HG02763 (cell line): Measurements from ENCODE around the gene GTF3C5.
"Not testable (repeated sequence)": the region's sequence is repeated elsewhere in the genome, so short reads cannot be mapped to it uniquely, and the experiment has no call there.

Source experiments
- ATAC-seq: cut with Tn5 transposase; IDR thresholded peaks from one replicate; pipeline ENCODE4 v1.9.1; 2021; ENCODE audit warnings: mild to moderate bottlenecking, moderate library complexity; ENCODE audit not compliant: unreplicated experiment

GTF3C5 gene, protein sequence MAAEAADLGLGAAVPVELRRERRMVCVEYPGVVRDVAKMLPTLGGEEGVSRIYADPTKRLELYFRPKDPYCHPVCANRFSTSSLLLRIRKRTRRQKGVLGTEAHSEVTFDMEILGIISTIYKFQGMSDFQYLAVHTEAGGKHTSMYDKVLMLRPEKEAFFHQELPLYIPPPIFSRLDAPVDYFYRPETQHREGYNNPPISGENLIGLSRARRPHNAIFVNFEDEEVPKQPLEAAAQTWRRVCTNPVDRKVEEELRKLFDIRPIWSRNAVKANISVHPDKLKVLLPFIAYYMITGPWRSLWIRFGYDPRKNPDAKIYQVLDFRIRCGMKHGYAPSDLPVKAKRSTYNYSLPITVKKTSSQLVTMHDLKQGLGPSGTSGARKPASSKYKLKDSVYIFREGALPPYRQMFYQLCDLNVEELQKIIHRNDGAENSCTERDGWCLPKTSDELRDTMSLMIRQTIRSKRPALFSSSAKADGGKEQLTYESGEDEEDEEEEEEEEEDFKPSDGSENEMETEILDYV

DNA sequence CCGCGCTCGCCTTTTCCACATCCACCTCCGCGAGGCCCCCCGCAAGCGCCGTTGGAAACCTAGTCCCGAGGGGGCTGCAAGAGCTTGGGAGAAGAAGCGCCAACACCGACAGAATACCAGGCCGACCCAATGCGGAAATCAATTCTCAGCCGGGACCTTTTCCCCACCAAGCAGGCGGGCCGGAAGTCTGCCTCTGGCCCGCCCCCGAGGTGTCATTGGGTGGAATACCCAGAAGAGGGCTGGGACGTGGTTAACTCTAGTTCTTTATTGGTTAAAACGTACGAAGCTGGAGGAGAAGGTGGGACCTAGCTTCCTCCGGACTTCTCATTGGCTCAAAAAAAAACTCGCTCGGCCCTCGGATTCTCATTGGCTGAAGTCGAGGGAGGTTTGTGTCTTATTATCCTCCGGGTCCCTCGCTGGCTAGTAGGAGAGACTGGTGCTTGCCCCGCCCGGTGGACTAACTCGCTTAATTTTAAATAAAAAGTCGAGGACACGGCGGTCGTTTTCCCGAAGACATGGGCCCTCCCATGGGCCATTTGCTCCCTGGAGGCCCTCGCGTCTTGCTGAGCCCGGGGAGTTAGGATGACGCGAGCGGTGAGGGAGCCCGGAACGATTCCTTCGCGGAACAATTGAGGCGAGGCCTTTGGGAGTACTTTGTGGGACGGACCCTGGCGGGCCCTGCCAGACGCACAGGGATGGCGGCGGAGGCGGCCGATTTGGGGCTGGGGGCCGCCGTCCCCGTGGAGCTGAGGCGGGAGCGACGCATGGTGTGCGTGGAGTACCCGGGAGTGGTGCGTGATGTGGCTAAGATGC lies at the start of gene GTF3C5:
Gene GTF3C5, plus strand, starts transcription at position 681 of the 813 bp plus-strand sequence. Its CDS starts 15 bp downstream, at position 696.
- peak; percentile 96 for ATAC-seq

- ATAC-seq: no peak
These were observed 48.3 kb upstream of the GTF3C5 start for GRCh38 chr9:132982458-132982857.

- no peak for ATAC-seq
These were observed 47.2 kb upstream of the GTF3C5 start for GRCh38 chr9:132983491-132984201.

- no peak for ATAC-seq
These were observed 46.4 kb upstream of the GTF3C5 start for GRCh38 chr9:132984202-132985070.

DNA sequence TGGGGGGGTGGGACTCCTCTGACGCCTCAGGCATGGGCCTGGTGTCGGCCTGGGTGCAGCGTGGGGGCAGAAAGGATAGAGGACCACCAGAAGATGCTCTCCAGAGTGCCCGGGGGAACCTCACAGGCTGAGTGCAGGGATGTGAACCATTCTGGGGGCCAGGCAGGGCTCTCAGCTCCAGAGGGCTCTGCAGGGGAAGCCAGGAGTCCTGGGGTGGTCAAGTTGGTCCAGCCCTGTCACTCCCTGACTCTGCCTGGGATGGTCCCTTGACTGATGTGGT lies 45.8 kb upstream of the GTF3C5 start:
- ATAC-seq: no peak

DNA sequence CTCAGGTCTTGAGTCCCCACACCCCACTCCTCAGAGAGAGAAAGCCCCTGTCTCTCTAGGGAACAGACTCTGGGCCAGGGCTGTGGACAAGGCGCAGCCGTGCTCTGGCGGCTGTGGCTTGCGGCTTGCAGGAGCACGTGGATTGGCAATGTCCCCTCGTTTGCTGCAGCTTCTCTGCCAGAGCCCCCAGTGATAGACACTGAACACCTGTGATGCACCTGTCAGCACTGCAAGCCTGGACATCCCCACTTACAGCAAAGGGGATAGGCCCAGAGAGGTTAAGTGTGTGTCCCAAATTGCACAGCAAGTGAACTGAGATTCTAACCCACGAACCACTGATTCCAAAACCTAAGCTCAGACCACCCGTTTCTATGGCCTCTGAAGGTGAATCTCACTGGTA lies 45.3 kb upstream of the GTF3C5 start:
- ATAC-seq: no peak

DNA sequence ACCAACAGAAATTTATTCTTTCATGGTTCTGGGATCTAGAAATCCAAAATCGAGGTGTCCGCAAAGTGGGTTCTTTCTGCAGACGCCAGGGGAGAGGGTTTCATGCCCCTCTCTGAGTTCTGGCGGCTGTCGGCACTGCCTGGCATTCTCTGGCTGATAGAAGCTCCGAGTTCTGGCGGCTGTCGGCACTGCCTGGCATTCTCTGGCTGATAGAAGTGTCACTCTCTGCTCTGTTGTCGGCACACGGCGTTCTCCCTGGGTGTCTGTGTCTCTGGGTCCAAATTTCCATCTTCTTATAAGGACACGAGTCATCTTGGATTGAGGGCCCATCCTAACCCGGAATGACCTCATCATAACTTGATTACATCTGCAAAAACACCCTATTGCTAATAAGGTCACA lies 44.7 kb upstream of the GTF3C5 start:
- ATAC-seq: no peak

DNA sequence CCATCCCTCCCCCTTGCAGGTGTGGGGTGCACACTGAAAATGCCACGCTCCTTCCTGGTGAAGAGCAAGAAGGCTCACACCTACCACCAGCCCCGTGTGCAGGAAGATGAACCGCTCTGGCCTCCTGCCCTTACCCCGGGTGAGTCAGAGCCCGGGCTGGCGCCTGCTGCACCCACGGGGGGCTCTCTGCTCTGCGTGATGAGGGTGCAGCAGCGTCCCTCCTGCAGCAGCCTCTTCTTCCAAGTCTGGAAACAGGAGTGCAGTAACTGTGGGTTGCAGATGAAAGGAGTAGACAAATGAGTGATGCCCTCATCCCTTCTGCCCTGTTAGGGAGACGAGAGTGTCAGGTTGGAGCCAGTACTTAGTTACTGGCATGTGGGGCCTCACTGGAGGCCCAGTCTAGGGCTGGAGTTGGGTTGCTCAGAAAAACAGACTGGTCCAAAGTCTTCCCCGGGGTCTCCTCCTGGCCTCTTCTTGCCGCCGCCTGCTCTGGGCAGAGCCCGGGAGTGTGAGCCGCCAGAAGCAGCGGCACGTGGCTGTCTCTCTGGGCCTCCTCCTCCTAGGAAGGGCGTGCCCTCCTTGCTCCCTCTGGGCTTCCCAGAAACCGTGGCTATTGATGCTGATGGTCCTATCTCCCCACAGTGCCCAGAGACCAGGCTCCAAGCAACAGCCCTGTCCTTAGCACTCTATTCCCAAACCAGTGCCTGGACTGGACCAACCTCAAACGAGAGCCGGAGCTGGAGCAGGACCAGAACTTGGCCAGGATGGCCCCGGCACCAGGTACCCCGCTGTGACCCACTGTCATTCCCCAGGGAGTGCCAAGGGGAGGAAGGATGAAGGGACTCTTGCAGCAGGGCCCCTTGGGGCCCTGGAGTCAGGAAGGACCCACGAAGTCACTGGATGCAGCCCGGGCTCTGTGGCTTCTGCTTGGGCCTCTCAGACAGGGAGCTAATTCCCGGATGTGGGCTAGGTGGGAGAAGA lies 43.9 kb upstream of the GTF3C5 start:
- ATAC-seq: no peak

DNA sequence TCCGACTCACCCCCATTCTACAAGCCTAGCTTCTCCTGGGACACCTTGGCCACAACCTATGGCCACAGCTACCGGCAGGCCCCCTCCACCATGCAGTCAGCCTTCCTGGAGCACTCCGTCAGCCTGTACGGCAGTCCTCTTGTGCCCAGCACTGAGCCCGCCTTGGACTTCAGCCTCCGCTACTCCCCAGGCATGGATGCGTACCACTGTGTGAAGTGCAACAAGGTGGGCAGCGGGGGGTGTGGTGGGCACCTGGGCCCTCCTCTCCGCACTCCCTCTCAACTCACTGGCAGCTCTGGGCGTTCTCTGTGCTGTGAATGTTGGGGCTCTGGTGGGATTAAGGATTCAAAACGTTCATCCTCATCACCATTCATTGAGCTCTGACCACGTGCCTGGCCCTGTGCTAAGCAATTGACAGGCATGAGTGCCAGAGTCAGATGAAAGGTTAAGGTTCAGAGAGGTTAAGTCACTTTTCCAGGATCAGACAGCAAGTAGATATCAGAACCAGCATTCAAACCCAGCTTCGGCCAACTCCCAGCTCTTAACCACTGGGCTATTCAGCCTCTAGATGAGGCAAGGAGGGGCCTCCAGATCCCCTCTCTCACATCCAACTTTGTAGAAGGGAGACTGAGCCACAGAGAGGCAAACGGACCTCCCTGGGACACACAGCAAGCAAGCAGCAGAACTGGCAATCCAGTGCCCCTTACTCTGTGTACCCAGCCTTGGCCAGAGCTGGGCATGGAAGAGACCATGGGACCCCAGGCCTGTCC lies 42.4 kb upstream of the GTF3C5 start:
- ATAC-seq: no peak

DNA sequence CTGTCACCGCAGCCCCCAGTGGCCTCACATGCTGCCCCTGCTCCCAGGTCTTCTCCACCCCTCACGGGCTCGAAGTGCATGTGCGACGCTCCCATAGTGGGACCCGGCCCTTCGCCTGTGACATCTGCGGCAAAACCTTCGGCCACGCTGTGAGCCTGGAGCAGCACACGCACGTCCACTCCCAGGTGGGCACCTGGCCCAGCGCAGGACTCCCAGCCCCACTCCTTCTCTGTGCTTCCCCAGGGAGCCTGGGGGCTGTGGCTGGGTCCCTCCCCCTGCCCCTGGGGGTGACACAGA lies 41.8 kb upstream of the GTF3C5 start:
- ATAC-seq: no peak

DNA sequence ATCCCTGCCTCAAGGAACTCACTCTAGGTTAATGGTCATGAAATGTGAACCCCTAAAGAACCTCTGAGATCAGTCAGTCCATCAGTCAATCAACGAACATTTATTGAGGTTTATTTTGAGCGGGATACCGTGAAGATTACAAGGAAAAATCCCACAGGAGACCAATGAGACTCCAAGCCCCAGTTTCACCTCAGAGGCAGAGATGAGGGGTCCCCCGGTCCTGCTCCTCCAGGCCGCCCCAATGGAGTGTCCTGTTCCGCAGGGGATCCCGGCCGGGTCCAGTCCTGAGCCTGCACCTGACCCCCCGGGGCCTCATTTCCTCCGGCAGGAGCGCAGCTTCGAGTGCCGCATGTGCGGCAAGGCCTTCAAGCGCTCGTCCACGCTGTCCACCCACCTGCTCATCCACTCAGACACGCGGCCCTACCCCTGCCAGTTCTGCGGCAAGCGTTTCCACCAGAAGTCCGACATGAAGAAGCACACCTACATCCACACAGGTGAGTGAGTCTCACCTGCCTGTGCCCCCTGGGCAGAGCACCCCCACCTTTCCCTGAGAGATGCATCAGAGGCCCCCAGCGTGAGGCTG lies 41.3 kb upstream of the GTF3C5 start:
- ATAC-seq: no peak

GRCh38 chr9:132989998-132990557 lies 40.7 kb upstream of the GTF3C5 start:
- ATAC-seq: not testable (repeated sequence)

- ATAC-seq: no peak
These were observed 40.0 kb upstream of the GTF3C5 start for GRCh38 chr9:132990781-132991180.

- no peak for ATAC-seq
These were observed 39.2 kb upstream of the GTF3C5 start for GRCh38 chr9:132991351-132992300.

GRCh38 chr9:132993511-132993939 lies 37.3 kb upstream of the GTF3C5 start:
- ATAC-seq: no peak

GRCh38 chr9:132994410-132995120 lies 36.2 kb upstream of the GTF3C5 start:
- ATAC-seq: peak; percentile 47
